Lung (tissue), 12 donors: ENCODE measurements around the gene CENPO. TPM values are rescaled to one million over a fixed set of nuclear protein-coding genes. Genes with fewer than 3 reads are reported as not detected.
A peak's percentile ranks its signal among the peaks of the same experiment; 100 is the strongest.

Experiments
- ATAC-seq: fragments of 200-7000 bp; cut with Tn5 transposase; one replicate; pipeline ENCODE4 v1.9.1; 2020; ENCODE audit warnings: moderate number of reproducible peaks; ENCODE audit not compliant: insufficient read depth, low FRiP score
- DNase-seq, 3 donors: peaks; one replicate each; pipeline ENCODE4 v3.0.0-alpha.2; 2013 to 2017
- H3K27ac ChIP-seq, 2 donors: one replicate each; pipeline ENCODE4 v1.5.1; 2013; ENCODE audit warnings: mild to moderate bottlenecking in 2 of 2, moderate library complexity in 2 of 2, control low read depth in 1 of 2, inconsistent platforms in 1 of 2, low read depth in 1 of 2, low read length in 1 of 2
- H3K27me3 ChIP-seq, 3 donors: one replicate each; pipeline ENCODE4 v1.5.1; 2013; ENCODE audit warnings: low read length in 2 of 3; ENCODE audit not compliant: control insufficient read depth in 3 of 3, insufficient read depth in 3 of 3
- H3K36me3 ChIP-seq, 4 donors: one replicate each; pipeline ENCODE4 v1.5.1; 2013; ENCODE audit warnings: low read length in 4 of 4, mild to moderate bottlenecking in 1 of 4, moderate library complexity in 1 of 4; ENCODE audit not compliant: control insufficient read depth in 4 of 4, insufficient read depth in 4 of 4
- H3K4me1 ChIP-seq, 5 donors: one replicate each; pipeline ENCODE4 v1.5.1; 2013; ENCODE audit warnings: low read length in 5 of 5, mild to moderate bottlenecking in 2 of 5, moderate library complexity in 1 of 5; ENCODE audit not compliant: control insufficient read depth in 5 of 5, insufficient read depth in 5 of 5
- H3K4me3 ChIP-seq: one replicate; pipeline ENCODE4 v1.5.1; 2013; ENCODE audit warnings: mild to moderate bottlenecking, control low read depth, moderate library complexity
- H3K9ac ChIP-seq, 2 donors: one replicate each; pipeline ENCODE4 v1.5.1; 2013; ENCODE audit warnings: low read length in 2 of 2, control low read depth in 1 of 2; ENCODE audit not compliant: insufficient read depth in 1 of 2
- H3K9me3 ChIP-seq, 4 donors: one replicate each; pipeline ENCODE4 v1.5.1; 2013; ENCODE audit warnings: low read length in 3 of 4, mild to moderate bottlenecking in 1 of 4, moderate library complexity in 1 of 4; ENCODE audit not compliant: control insufficient read depth in 4 of 4, insufficient read depth in 3 of 4
- CTCF ChIP-seq: IDR thresholded peaks from 2 replicates; pipeline ENCODE4 v1.5.1; 2012; ENCODE audit warnings: mild to moderate bottlenecking; ENCODE audit errors: control extremely low read depth, extremely low read depth
- WGBS, 2 donors: extraction: QIAGEN DNeasy Blood & Tissue Kit; methylation state at CpG; one replicate each; pipeline ENCODE4 v1.1.7; 2013; 5-methylcytosine and 5-hydroxymethylcytosine counted together
- polyA plus RNA-seq, 2 donors: library from polyadenylated mRNA; stranded (reverse); fragments of 200-250 nt; gene quantifications; one replicate each; pipeline ENCODE4 v1.2.1, GENCODE V29; 2013
- total RNA-seq, 2 donors: library from RNA; depleted of rRNA in 1 of 2; stranded (reverse); fragments of >200 nt in 1 of 2; gene quantifications; one replicate each; pipeline ENCODE4 v1.2.1, GENCODE V29; 2014 to 2021
- donor health status: control.
- donor health status: control.
- donor health status: Bipolar disorder and iron deficiency.
- donor health status: healthy.
- donor health status: DM: yes; HTN: yes; CAD: no.

CENPO gene
- total and polyA plus RNA-seq, 4 donors, result 3.5 to 9.6 (median 5.9) TPM

- Histone ChIP-seq H3K27ac (no peak overlapping the region), H3K4me3 (no peak overlapping the region), H3K4me1 (peaks cover 0 to 2% (median 0%) of the 10 kb centered on the region in 5 donors), H3K9me3 (no peaks in the 10 kb centered on the region), H3K27me3 (no peaks in the 10 kb centered on the region), H3K9ac (no peak overlapping the region), H3K36me3 (peaks cover 16 to 22% (median 19%) of the 10 kb centered on the region in 4 donors)
- 77 to 78% methylated on average over 7 of the region's 7 CpGs for WGBS, 2 donors
- DNase-seq (peak in 2 of 3 donors; percentile 57 to 69), ATAC-seq (no peak)
- TF ChIP-seq CTCF, result no peak
Measured at GRCh38 chr2:24768601-24769000, 24.6 kb upstream of the CENPO start.

GRCh38 chr2:24771061-24771460 is 22.2 kb upstream of the CENPO start:
- Histone ChIP-seq H3K9me3 (no peaks in the 10 kb centered on the region), H3K9ac (no peak overlapping the region), H3K4me1 (peaks cover 0 to 2% (median 0%) of the 10 kb centered on the region in 5 donors), H3K4me3 (no peak overlapping the region), H3K36me3 (peaks cover 9 to 12% (median 9%) of the 10 kb centered on the region in 4 donors), H3K27me3 (no peaks in the 10 kb centered on the region), H3K27ac (no peak overlapping the region)
- TF ChIP-seq CTCF, result no peak
- no peak for ATAC-seq
- 93 to 97% methylated on average over 5 of the region's 5 CpGs for WGBS, 2 donors
- no peak for DNase-seq

- TF ChIP-seq CTCF, result no peak
- Histone ChIP-seq H3K4me1 (peaks cover 0 to 2% (median 0%) of the 10 kb centered on the region in 5 donors), H3K9ac (no peak overlapping the region), H3K9me3 (no peaks in the 10 kb centered on the region), H3K4me3 (no peak overlapping the region), H3K27ac (peak overlapping the region in 1 of 2 donors; percentile 6), H3K36me3 (peaks cover 7 to 12% (median 9%) of the 10 kb centered on the region in 4 donors), H3K27me3 (no peaks in the 10 kb centered on the region)
- 82 to 91% methylated on average over 5 of the region's 5 CpGs for WGBS, 2 donors
- peak; percentile 75 for ATAC-seq
- peak in 1 of 3 donors; percentile 9 for DNase-seq
Measured at GRCh38 chr2:24771764-24772586, 21.2 kb upstream of the CENPO start.
